ENCODE measurements around the gene ZMYND8. TPM values are rescaled to one million over a fixed set of nuclear protein-coding genes. Genes with fewer than 3 reads are reported as not detected.

The ZMYND8 gene
- total and polyA plus RNA-seq, 4 donors, result 14.2 to 46.4 (median 30.1) TPM

DNA sequence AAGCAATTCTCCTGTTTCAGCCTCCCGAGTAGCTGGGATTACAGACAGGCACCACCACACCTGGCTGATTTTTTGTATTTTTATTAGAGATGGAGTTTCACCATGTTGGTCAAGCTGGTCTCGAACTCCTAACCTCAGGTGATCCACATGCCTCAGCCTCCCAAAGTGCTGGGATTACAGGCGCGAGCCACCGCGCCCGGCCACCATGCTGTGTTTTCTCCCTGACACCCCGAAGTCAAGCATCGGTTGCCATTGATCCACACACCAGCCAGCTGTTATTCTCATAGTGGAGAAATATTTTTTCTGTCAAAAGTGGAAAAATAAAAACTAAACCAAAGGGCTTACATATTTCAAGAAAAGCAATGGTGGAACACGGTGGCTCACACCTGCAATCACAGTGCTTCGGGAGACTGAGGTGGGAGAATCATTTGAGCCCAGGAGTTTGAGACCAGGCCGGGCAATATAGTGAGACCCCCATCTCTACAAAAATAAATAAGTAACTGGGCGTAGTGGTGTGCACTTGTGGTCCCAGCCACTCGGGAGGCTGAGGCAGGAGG lies 157.4 kb downstream of the ZMYND8 start:
- no peak for DNase-seq
- no peak overlapping the region for H3K9ac ChIP-seq (ENCODE audit: insufficient read depth in 1 of 2, low read length in 2 of 2)
- H3K9me3 ChIP-seq (ENCODE audit: control insufficient read depth in 4 of 4, insufficient read depth in 3 of 4, low read length in 3 of 4), result no peaks in the 10 kb centered on the region
- TF ChIP-seq, protein P1, sequence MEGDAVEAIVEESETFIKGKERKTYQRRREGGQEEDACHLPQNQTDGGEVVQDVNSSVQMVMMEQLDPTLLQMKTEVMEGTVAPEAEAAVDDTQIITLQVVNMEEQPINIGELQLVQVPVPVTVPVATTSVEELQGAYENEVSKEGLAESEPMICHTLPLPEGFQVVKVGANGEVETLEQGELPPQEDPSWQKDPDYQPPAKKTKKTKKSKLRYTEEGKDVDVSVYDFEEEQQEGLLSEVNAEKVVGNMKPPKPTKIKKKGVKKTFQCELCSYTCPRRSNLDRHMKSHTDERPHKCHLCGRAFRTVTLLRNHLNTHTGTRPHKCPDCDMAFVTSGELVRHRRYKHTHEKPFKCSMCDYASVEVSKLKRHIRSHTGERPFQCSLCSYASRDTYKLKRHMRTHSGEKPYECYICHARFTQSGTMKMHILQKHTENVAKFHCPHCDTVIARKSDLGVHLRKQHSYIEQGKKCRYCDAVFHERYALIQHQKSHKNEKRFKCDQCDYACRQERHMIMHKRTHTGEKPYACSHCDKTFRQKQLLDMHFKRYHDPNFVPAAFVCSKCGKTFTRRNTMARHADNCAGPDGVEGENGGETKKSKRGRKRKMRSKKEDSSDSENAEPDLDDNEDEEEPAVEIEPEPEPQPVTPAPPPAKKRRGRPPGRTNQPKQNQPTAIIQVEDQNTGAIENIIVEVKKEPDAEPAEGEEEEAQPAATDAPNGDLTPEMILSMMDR (IDR thresholded peaks at IDR 0.05; ENCODE audit: control extremely low read depth, extremely low read depth), result no peak
- no peaks in the 10 kb centered on the region for H3K27me3 ChIP-seq (ENCODE audit: control insufficient read depth in 3 of 3, insufficient read depth in 3 of 3, low read length in 2 of 3)
- H3K36me3 ChIP-seq (ENCODE audit: control insufficient read depth in 4 of 4, insufficient read depth in 4 of 4, low read length in 4 of 4), result no peaks in the 10 kb centered on the region
- WGBS, 2 donors, result 90 to 95% methylated on average over 14 of the region's 14 CpGs
- no peak overlapping the region for H3K4me3 ChIP-seq
- H3K4me1 ChIP-seq (ENCODE audit: control insufficient read depth in 5 of 5, insufficient read depth in 5 of 5, low read length in 5 of 5), result no peaks in the 10 kb centered on the region
- H3K27ac ChIP-seq (ENCODE audit: low read depth in 1 of 2, low read length in 1 of 2), result no peak overlapping the region
- ATAC-seq (ENCODE audit: insufficient read depth, low FRiP score), result no peak

DNA sequence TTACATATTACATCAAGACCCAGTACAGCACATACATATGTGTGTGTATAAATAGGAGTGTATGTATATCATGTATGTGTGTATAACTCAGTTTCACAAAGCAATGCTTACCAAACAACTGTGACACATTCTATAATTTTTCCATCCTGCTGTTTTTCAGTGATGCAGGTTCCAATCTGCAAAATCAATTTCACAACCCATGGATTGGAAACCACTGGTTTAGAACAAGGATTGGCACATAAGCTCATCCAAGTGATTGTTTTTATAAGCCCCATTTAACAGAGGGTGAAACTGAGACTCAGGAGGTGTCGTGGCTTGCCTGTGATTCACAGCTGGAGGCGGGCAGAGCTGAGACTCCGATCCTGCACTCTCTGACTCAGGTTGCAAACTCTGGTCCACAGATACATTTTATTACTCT lies 158.2 kb downstream of the ZMYND8 start:
- 93 to 94% methylated on average over 3 of the region's 3 CpGs for WGBS, 2 donors
- H3K27ac ChIP-seq (ENCODE audit: low read depth in 1 of 2, low read length in 1 of 2), result no peak overlapping the region
- no peaks in the 10 kb centered on the region for H3K4me1 ChIP-seq (ENCODE audit: control insufficient read depth in 5 of 5, insufficient read depth in 5 of 5, low read length in 5 of 5)
- no peaks in the 10 kb centered on the region for H3K27me3 ChIP-seq (ENCODE audit: control insufficient read depth in 3 of 3, insufficient read depth in 3 of 3, low read length in 2 of 3)
- TF ChIP-seq, protein P1 (IDR thresholded peaks at IDR 0.05; ENCODE audit: control extremely low read depth, extremely low read depth), result no peak
- ATAC-seq (ENCODE audit: insufficient read depth, low FRiP score) (no peak), DNase-seq (no peak)
- H3K4me3 ChIP-seq, result no peak overlapping the region
- no peaks in the 10 kb centered on the region for H3K9me3 ChIP-seq (ENCODE audit: control insufficient read depth in 4 of 4, insufficient read depth in 3 of 4, low read length in 3 of 4)
- no peaks in the 10 kb centered on the region for H3K36me3 ChIP-seq (ENCODE audit: control insufficient read depth in 4 of 4, insufficient read depth in 4 of 4, low read length in 4 of 4)
- no peak overlapping the region for H3K9ac ChIP-seq (ENCODE audit: insufficient read depth in 1 of 2, low read length in 2 of 2)

DNA sequence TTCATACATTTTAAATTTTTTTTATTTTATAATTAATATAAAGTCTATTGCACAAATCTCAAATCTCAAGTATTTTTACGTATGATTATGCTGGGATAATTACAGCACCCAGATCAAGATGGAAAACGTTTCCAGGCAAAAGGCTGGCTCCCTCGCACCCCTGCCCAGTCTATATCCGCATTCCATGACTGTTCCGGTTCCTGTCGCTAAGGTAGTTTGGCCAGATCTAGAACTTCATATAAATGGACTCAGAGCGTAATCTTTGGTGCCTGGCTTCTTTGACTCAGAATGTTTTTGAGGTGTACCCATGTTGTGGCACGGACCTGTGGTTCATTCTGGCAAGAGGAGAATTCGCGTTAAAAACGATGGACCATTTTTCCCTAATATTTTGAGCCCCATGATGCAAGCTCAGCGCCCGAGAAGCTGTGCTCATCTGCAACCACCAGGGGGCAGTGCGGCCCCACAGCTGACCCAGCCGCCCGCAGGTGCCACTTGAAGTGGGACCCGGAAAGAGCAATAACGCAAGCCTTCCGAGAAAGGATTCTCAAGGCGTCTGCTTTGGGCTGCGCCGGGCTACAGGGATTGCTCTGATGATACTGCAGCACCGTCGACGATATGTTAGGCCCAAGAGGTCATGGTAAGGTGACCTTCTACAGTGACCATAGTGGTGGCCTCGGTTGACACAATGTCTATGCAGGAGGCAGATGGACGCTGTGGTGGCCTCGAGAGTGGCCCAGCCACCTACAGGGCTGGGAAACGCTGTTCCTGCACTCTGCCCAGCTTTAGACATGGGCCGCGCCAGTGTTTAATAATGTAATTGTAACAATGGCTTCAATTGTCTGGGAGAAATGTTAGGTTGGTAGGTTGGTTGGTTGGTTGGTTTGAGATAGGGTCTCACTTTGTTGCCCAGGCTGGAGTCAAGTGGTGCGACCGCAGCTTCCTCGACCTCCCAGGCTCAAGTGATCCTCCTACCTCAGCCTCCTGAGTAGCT lies 160.1 kb downstream of the ZMYND8 start:
- H3K27ac ChIP-seq (ENCODE audit: low read depth in 1 of 2, low read length in 1 of 2), result no peak overlapping the region
- no peaks in the 10 kb centered on the region for H3K4me1 ChIP-seq (ENCODE audit: control insufficient read depth in 5 of 5, insufficient read depth in 5 of 5, low read length in 5 of 5)
- H3K9me3 ChIP-seq (ENCODE audit: control insufficient read depth in 4 of 4, insufficient read depth in 3 of 4, low read length in 3 of 4), result no peaks in the 10 kb centered on the region
- ATAC-seq (ENCODE audit: insufficient read depth, low FRiP score), result peak; percentile 62
- no peaks in the 10 kb centered on the region for H3K36me3 ChIP-seq (ENCODE audit: control insufficient read depth in 4 of 4, insufficient read depth in 4 of 4, low read length in 4 of 4)
- H3K27me3 ChIP-seq (ENCODE audit: control insufficient read depth in 3 of 3, insufficient read depth in 3 of 3, low read length in 2 of 3), result no peaks in the 10 kb centered on the region
- TF ChIP-seq, protein P1 (IDR thresholded peaks at IDR 0.05; ENCODE audit: control extremely low read depth, extremely low read depth), result peak; percentile 53
- WGBS, 2 donors, result 45% methylated on average over 34 of the region's 34 CpGs
- no peak overlapping the region for H3K9ac ChIP-seq (ENCODE audit: insufficient read depth in 1 of 2, low read length in 2 of 2)
- no peak overlapping the region for H3K4me3 ChIP-seq
- DNase-seq, result peak; percentile 53 to 69 (median 64)
